ENCODE measurements around the gene SRRT. TPM values are rescaled to one million over a fixed set of nuclear protein-coding genes. Genes with fewer than 3 reads are reported as not detected.

The SRRT gene
- total RNA-seq, 2 donors from 2014 or later, result 105 to 182 TPM

GRCh38 chr7:100886936-100887515 lies 12.1 kb downstream of the SRRT start:
- no peaks in the 10 kb centered on the region for H3K27me3 ChIP-seq (replicated peaks; ENCODE audit: insufficient read depth)
- H3K4me1 ChIP-seq (replicated peaks), result peaks cover 17% of the 10 kb centered on the region
- no peak for TF ChIP-seq POLR2AphosphoS5 (IDR thresholded peaks at IDR 0.05)
- TF ChIP-seq POLR2A (IDR thresholded peaks at IDR 0.05), result no peak
- TF ChIP-seq, protein P1, sequence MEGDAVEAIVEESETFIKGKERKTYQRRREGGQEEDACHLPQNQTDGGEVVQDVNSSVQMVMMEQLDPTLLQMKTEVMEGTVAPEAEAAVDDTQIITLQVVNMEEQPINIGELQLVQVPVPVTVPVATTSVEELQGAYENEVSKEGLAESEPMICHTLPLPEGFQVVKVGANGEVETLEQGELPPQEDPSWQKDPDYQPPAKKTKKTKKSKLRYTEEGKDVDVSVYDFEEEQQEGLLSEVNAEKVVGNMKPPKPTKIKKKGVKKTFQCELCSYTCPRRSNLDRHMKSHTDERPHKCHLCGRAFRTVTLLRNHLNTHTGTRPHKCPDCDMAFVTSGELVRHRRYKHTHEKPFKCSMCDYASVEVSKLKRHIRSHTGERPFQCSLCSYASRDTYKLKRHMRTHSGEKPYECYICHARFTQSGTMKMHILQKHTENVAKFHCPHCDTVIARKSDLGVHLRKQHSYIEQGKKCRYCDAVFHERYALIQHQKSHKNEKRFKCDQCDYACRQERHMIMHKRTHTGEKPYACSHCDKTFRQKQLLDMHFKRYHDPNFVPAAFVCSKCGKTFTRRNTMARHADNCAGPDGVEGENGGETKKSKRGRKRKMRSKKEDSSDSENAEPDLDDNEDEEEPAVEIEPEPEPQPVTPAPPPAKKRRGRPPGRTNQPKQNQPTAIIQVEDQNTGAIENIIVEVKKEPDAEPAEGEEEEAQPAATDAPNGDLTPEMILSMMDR (IDR thresholded peaks at IDR 0.05), result no peak
- H3K9me3 ChIP-seq, result no peaks in the 10 kb centered on the region
- no peak overlapping the region for H3K27ac ChIP-seq
- peaks cover 25 to 44% of the 10 kb centered on the region in 2 donors for H3K36me3 ChIP-seq
- intact Hi-C loops (cut with DNase I), result no loop called here
- no peak for DNase-seq (ENCODE audit: low spot score)
- H3K4me3 ChIP-seq, result no peak overlapping the region
- 83% methylated on average over 25 of the region's 25 CpGs for WGBS

DNA sequence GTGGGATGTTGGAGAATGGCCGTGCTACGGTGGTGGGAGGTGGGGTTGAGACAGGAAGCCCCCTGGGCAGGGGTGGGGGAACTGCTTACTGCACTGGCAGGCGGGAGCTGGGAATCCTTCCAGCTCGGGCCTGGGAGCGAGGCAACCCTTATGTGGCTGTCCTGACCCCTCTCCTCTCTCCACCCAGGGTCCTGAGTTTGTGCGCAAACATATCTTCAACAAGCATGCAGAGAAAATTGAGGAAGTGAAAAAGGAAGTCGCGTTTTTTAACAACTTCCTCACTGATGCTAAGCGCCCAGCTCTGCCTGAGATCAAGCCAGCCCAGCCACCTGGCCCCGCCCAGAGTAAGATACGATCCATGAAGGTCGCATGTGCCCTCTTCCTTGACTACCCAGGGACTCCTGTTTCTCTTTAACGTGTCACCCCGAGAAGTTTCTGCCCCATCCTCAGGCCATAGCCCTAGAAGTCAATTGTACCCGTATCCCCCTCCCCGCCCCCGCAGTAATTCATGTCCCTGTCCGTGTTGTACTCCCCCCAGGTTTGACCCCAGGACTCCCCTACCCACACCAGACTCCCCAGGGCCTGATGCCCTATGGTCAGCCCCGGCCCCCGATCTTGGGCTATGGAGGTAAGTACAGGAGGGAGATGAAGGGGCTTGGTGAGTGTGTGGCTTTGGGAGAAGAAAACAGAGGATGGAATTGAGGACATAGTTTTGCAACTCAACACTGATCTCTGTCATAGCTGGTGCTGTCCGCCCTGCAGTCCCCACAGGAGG lies 12.8 kb downstream of the SRRT start:
- DNase-seq (ENCODE audit: low spot score), result no peak
- H3K4me1 ChIP-seq (replicated peaks), result peaks cover 17% of the 10 kb centered on the region
- H3K27ac ChIP-seq, result no peak overlapping the region
- intact Hi-C loops (cut with DNase I), result no loop called here
- no peaks in the 10 kb centered on the region for H3K27me3 ChIP-seq (replicated peaks; ENCODE audit: insufficient read depth)
- WGBS, result 60% methylated on average over 21 of the region's 21 CpGs
- no peak overlapping the region for H3K4me3 ChIP-seq
- H3K9me3 ChIP-seq, result no peaks in the 10 kb centered on the region
- peaks cover 19 to 38% of the 10 kb centered on the region in 2 donors for H3K36me3 ChIP-seq
- TF ChIP-seq POLR2A (IDR thresholded peaks at IDR 0.05) (no peak), POLR2AphosphoS5 (IDR thresholded peaks at IDR 0.05) (no peak)
- TF ChIP-seq, protein P1 (IDR thresholded peaks at IDR 0.05), result no peak

- peak overlapping the region; percentile 96 to 97 for H3K27ac ChIP-seq
- peak overlapping the region; percentile 43 to 54 for H3K4me3 ChIP-seq
- no peaks in the 10 kb centered on the region for H3K27me3 ChIP-seq (replicated peaks; ENCODE audit: insufficient read depth)
- no peak for DNase-seq (ENCODE audit: low spot score)
- intact Hi-C loops (cut with DNase I), result no loop called here
- H3K9me3 ChIP-seq, result no peaks in the 10 kb centered on the region
- peaks cover 19 to 34% of the 10 kb centered on the region in 2 donors for H3K36me3 ChIP-seq
- H3K4me1 ChIP-seq (replicated peaks), result peaks cover 17% of the 10 kb centered on the region
- no peak for TF ChIP-seq POLR2AphosphoS5 (IDR thresholded peaks at IDR 0.05)
- TF ChIP-seq POLR2A (IDR thresholded peaks at IDR 0.05), result no peak
- TF ChIP-seq, protein P1 (IDR thresholded peaks at IDR 0.05), result no peak
- WGBS, result 58% methylated on average over 18 of the region's 18 CpGs
Observed at GRCh38 chr7:100888291-100888987, 13.5 kb downstream of the SRRT start.

DNA sequence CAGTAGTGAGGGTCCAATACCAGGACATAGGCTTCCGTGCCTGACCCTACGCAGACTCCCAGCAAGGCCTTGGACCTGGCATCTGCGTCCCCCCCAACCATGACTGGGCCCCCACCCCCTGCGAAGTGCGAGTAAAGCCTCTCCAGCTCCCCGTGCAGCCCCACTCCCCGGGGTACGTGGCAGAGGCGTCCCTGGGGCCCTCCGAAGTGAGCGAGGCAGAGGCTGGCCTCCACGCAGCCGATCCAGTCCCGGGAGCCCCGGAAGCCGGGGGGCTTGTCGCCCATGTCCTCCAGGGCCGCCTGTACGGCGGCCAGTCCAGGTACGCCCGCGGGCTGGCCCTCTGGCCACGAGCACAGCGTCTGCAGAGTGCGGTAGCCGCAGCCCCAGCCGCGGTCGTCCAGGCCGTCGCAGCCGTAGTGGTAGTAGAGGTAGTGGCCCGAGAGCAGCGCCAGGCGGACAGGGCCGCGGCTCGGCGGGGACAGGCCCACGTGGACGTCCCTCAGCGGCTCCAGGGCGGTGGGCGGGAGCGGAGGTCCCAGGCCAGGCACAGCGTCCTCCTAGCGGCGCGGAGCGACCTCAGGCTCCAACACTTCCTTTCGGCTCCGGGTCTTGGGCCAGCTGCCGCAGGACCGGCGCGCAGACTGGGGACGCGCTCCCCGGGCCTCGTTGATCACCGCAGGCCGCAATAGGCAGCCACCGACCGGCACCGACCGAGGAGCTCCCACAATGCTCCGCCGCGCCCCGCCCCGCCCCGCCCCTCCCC lies 14.3 kb downstream of the SRRT start, which contains the start of gene UFSP1:
UFSP1 (minus strand) TSS at position 728 of the 763 bp plus-strand sequence; CDS start at position 284, 444 bp downstream.
- Histone ChIP-seq H3K9me3 (no peaks in the 10 kb centered on the region), H3K27me3 (replicated peaks; ENCODE audit: insufficient read depth) (no peaks in the 10 kb centered on the region), H3K27ac (peak within 1 kb of the TSS; percentile 96 to 97), H3K4me3 (peak within 1 kb of the TSS; percentile 43 to 54), H3K4me1 (replicated peaks) (peaks cover 17% of the 10 kb centered on the region), H3K36me3 (peaks cover 15 to 27% of the 10 kb centered on the region in 2 donors)
- intact Hi-C loops (cut with DNase I), result no loop called here
- 2% methylated on average over 46 of the region's 73 CpGs for WGBS
- no peak for DNase-seq (ENCODE audit: low spot score)
- TF ChIP-seq, protein P1 (IDR thresholded peaks at IDR 0.05), result peak in 2 of 4 experiments; percentile 15 to 26
- no peak for TF ChIP-seq POLR2AphosphoS5 (IDR thresholded peaks at IDR 0.05)

Measured in prostate gland (tissue), 2 donors.